Dendritic cell treated with granulocyte-macrophage colony-stimulating factor and Interleukin-4, amounts not matched to agents 40 ng/mL and 50 ng/mL, for 4 days (primary cell): Measurements from ENCODE around the gene GKN2.
A peak's percentile ranks its signal among the peaks of the same experiment; 100 is the strongest.

ENCODE experiments used
- H3K27ac Mint-ChIP-seq: one replicate; pipeline ENCODE4 v1.8.0; 2022; ENCODE audit warnings: mild to moderate bottlenecking, mixed read lengths
- H3K27me3 Mint-ChIP-seq: one replicate; pipeline ENCODE4 v1.8.0; 2022; ENCODE audit warnings: mild to moderate bottlenecking, mixed read lengths
- H3K36me3 Mint-ChIP-seq: one replicate; pipeline ENCODE4 v1.8.0; 2022; ENCODE audit warnings: low read depth, mixed read lengths
- H3K4me1 Mint-ChIP-seq: one replicate; pipeline ENCODE4 v1.8.0; 2022; ENCODE audit warnings: low read depth, mixed read lengths
- H3K4me3 Mint-ChIP-seq: one replicate; pipeline ENCODE4 v1.8.0; 2022; ENCODE audit warnings: mild to moderate bottlenecking, moderate library complexity, mixed read lengths
- H3K9me3 Mint-ChIP-seq: one replicate; pipeline ENCODE4 v1.8.0; 2022; ENCODE audit warnings: mixed read lengths
- intact Hi-C: fragments of 100-400 bp; cut with micrococcal nuclease; formaldehyde crosslinking; loops from one replicate; pipeline ENCODE4 v1.15.0; 2022

GKN2 gene

GRCh38 chr2:68952887-68953521 is at the start of gene GKN2:
Gene GKN2 (minus strand): TSS chr2:68952893. CDS start chr2:68952861, 32 bp downstream.
- H3K27me3 Mint-ChIP-seq, result no peaks in the 10 kb centered on the region
- peaks cover 7% of the 10 kb centered on the region for H3K9me3 Mint-ChIP-seq
- intact Hi-C loops, result no loop called here
- H3K36me3 Mint-ChIP-seq, result no peaks in the 10 kb centered on the region
- H3K27ac Mint-ChIP-seq, result peak within 1 kb of the TSS; percentile 43
- peaks cover 23% of the 10 kb centered on the region for H3K4me1 Mint-ChIP-seq
- H3K4me3 Mint-ChIP-seq, result no peak within 1 kb of the TSS

- intact Hi-C loops, result loop anchor here (5.0 kb wide), 1 partner anchor 45 kb away; no protein-coding TSS in a partner anchor
- Mint-ChIP-seq H3K4me1 (peaks cover 6% of the 10 kb centered on the region), H3K36me3 (no peaks in the 10 kb centered on the region), H3K4me3 (no peak overlapping the region), H3K27ac (no peak overlapping the region), H3K27me3 (peaks cover 10% of the 10 kb centered on the region), H3K9me3 (peaks cover 16% of the 10 kb centered on the region)
Measured at GRCh38 chr2:69001879-69002278, 49.2 kb upstream of the GKN2 start.

GRCh38 chr2:68997401-68997800 is 44.7 kb upstream of the GKN2 start:
- Mint-ChIP-seq H3K4me3 (no peak overlapping the region), H3K27ac (no peak overlapping the region), H3K27me3 (peaks cover 16% of the 10 kb centered on the region), H3K36me3 (no peaks in the 10 kb centered on the region), H3K4me1 (no peaks in the 10 kb centered on the region), H3K9me3 (peaks cover 12% of the 10 kb centered on the region)
- intact Hi-C loops, result no loop called here

DNA sequence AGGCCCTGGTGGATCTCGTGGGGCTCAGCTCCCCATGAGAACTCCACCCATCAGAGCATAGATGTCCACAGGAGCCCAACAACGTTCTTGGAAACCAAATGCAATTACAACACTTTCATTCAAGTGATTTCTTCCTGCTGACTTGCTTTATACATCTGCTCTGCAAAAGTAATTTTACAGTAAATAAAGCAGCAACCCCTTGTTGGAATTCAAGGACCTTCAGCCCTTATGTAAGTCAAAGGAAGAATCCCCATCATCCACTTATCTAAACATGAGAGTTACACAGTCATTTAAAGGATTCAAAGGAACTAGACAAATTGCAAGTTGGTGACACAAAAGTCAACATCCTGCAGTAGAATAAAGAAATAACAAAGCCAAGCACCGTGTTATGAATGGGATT is 43.2 kb upstream of the GKN2 start:
- H3K36me3 Mint-ChIP-seq, result no peaks in the 10 kb centered on the region
- H3K9me3 Mint-ChIP-seq, result no peaks in the 10 kb centered on the region
- intact Hi-C loops, result no loop called here
- H3K27ac Mint-ChIP-seq, result no peak overlapping the region
- H3K4me1 Mint-ChIP-seq, result no peaks in the 10 kb centered on the region
- H3K27me3 Mint-ChIP-seq, result peaks cover 15% of the 10 kb centered on the region
- no peak overlapping the region for H3K4me3 Mint-ChIP-seq

DNA sequence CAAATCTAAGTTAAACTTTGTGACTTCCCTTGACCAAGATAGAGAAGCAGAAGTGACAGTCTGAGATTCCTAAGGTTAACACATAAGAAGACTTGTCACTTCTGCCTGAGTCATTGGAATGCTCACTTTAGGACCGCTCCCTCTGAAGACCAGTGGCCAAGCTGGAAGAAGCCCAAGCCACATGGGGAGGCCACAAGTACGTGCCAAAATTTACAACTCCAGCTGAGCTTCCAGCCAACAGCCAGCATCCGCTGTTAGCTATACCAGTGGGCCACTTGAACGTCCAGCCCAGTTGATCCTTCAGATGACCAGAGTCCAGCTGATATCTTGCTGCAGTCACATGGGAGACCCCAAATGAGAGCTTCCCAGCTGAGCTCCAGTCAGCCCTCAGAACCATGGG is 42.2 kb upstream of the GKN2 start:
- H3K36me3 Mint-ChIP-seq, result no peaks in the 10 kb centered on the region
- peaks cover 21% of the 10 kb centered on the region for H3K27me3 Mint-ChIP-seq
- H3K27ac Mint-ChIP-seq, result no peak overlapping the region
- H3K4me1 Mint-ChIP-seq, result no peaks in the 10 kb centered on the region
- H3K9me3 Mint-ChIP-seq, result no peaks in the 10 kb centered on the region
- intact Hi-C loops, result no loop called here
- no peak overlapping the region for H3K4me3 Mint-ChIP-seq

GRCh38 chr2:68993660-68994059 is 41.0 kb upstream of the GKN2 start:
- Mint-ChIP-seq H3K36me3 (no peaks in the 10 kb centered on the region), H3K27ac (no peak overlapping the region), H3K4me1 (no peaks in the 10 kb centered on the region), H3K4me3 (no peak overlapping the region), H3K9me3 (no peaks in the 10 kb centered on the region), H3K27me3 (peaks cover 15% of the 10 kb centered on the region)
- intact Hi-C loops, result no loop called here

DNA sequence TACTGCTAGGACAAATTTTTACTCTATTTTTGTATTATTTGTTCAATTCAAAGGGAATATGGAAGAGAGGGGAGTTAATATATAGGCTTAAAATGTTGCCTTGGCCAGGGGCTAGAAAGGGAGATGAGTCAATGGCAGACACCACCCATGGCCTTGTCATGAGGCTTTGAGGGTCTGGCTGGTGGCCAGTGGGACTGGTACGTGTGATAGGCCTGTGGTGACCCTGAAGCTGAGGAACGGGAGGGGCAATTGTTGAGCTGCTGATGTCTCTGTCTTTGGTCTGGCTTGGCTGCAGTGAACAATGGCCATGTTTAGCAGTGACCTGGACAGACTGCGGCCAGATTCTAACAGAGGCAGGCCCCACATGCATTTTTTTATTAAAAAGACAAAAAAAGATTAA is 40.2 kb upstream of the GKN2 start:
- Mint-ChIP-seq H3K27ac (no peak overlapping the region), H3K36me3 (no peaks in the 10 kb centered on the region), H3K4me1 (no peaks in the 10 kb centered on the region), H3K9me3 (no peaks in the 10 kb centered on the region), H3K4me3 (no peak overlapping the region), H3K27me3 (peaks cover 14% of the 10 kb centered on the region)
- intact Hi-C loops, result no loop called here

GRCh38 chr2:68992341-68992740 is 39.6 kb upstream of the GKN2 start:
- Mint-ChIP-seq H3K4me1 (no peaks in the 10 kb centered on the region), H3K27ac (no peak overlapping the region), H3K9me3 (no peaks in the 10 kb centered on the region), H3K36me3 (no peaks in the 10 kb centered on the region), H3K27me3 (peaks cover 14% of the 10 kb centered on the region), H3K4me3 (no peak overlapping the region)
- intact Hi-C loops, result no loop called here

DNA sequence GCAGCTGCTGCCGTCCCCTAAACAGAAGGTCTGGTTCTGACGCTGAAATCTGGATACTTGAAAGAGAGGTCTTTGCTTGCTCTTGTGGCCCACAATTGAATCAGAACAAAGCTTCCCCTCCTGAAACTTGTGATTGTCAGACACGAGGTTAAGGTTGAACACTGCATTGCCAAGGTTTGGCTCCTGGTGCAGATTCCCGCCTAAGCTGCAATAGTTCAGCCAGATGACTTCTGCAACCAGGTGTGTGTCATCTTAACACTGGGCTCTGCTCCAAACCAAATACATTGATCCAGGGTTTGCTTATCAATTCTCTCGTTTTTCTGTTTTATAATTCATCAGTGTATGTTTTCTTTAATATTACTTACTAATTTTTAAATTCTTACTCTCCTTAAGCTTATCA is 36.3 kb upstream of the GKN2 start:
- Mint-ChIP-seq H3K9me3 (no peaks in the 10 kb centered on the region), H3K4me1 (no peaks in the 10 kb centered on the region), H3K27me3 (peaks cover 8% of the 10 kb centered on the region), H3K4me3 (no peak overlapping the region), H3K27ac (no peak overlapping the region), H3K36me3 (no peaks in the 10 kb centered on the region)
- intact Hi-C loops, result no loop called here

DNA sequence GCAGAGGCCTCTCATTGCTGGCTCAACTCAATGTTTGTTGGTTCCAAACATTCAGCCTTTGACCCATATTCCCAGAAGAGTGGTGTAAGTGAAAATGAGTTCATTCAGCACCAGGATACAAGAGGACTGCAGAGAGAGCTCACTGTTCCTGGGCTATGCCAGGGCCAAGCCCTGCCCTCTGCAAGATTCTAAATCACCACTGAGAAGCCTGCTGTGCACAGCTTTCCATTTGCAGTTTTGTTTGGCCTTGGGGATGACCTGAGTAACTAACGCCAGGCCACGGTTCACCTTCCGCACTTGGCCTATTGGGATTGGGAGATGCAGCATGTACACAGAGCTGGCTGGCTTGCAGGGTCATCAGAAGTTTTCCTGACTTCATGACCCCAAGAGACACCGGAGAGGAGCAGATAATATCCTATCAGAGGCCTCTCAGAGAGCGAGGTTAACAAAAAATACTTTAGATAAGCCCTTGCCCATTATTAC is 34.4 kb upstream of the GKN2 start:
- Mint-ChIP-seq H3K27ac (no peak overlapping the region), H3K27me3 (peaks cover 8% of the 10 kb centered on the region), H3K4me3 (no peak overlapping the region), H3K9me3 (no peaks in the 10 kb centered on the region), H3K4me1 (no peaks in the 10 kb centered on the region), H3K36me3 (no peaks in the 10 kb centered on the region)
- intact Hi-C loops, result no loop called here

- intact Hi-C loops, result no loop called here
- peaks cover 8% of the 10 kb centered on the region for H3K27me3 Mint-ChIP-seq
- H3K4me1 Mint-ChIP-seq, result no peaks in the 10 kb centered on the region
Measured at GRCh38 chr2:68980956-68981355, 28.3 kb upstream of the GKN2 start.

DNA sequence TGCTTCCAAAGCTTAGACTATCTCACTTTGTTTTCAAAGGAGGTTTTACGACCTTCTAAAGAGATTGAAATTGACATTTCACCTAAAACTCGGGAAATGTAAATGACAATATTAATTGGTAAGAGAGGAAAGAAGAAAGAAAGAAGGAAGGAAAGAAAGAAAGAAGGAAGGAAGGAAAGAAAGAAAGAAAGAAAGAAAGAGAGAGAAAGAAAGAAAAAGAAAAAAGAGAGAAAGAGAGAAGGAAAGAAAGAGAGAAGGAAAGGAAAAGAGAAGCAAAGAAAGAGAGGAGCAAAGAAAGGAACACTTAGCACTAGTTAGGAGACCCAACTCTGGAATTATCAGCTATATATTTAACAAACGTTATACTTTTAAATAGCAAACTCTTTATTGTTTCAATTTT is 25.4 kb upstream of the GKN2 start:
- intact Hi-C loops, result no loop called here
- H3K27ac Mint-ChIP-seq, result no peak overlapping the region
- no peaks in the 10 kb centered on the region for H3K4me1 Mint-ChIP-seq
- no peaks in the 10 kb centered on the region for H3K9me3 Mint-ChIP-seq
- H3K4me3 Mint-ChIP-seq, result no peak overlapping the region
- H3K27me3 Mint-ChIP-seq, result peaks cover 11% of the 10 kb centered on the region
- H3K36me3 Mint-ChIP-seq, result no peaks in the 10 kb centered on the region

More at GRCh38 chr2:68980956-68981355, 28.3 kb upstream of the GKN2 start:
- Mint-ChIP-seq H3K9me3 (no peaks in the 10 kb centered on the region), H3K4me3 (no peak overlapping the region), H3K27ac (no peak overlapping the region), H3K36me3 (no peaks in the 10 kb centered on the region)

- intact Hi-C loops, result no loop called here
- Mint-ChIP-seq H3K9me3 (no peaks in the 10 kb centered on the region), H3K36me3 (no peaks in the 10 kb centered on the region), H3K4me1 (no peaks in the 10 kb centered on the region), H3K4me3 (no peak overlapping the region), H3K27ac (no peak overlapping the region), H3K27me3 (peaks cover 11% of the 10 kb centered on the region)
Measured at GRCh38 chr2:68977453-68977852, 24.8 kb upstream of the GKN2 start.

DNA sequence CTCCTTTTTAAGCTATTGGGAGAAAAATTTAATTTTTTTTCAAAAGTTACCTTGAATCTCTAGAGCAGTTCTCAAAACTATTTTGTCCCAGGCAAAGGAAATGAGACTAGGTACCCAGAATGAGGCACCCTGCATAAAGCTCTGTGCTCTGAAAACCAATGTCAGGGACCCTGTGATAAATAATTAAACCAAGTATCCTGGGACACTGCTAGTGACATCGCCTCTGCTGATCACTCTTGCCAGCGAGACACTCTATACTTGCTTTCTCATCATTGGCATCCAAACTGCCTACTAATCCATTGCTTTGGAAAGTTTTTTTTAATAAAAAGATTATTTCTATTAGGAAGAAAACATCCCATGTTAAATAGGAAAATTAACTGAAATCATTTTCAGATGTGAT is 23.2 kb upstream of the GKN2 start:
- peaks cover 11% of the 10 kb centered on the region for H3K27me3 Mint-ChIP-seq
- no peaks in the 10 kb centered on the region for H3K4me1 Mint-ChIP-seq
- no peak overlapping the region for H3K27ac Mint-ChIP-seq
- H3K4me3 Mint-ChIP-seq, result no peak overlapping the region
- no peaks in the 10 kb centered on the region for H3K36me3 Mint-ChIP-seq
- H3K9me3 Mint-ChIP-seq, result no peaks in the 10 kb centered on the region
- intact Hi-C loops, result no loop called here
